ENCODE measurements around the gene SNAI3.

SNAI3 gene

DNA sequence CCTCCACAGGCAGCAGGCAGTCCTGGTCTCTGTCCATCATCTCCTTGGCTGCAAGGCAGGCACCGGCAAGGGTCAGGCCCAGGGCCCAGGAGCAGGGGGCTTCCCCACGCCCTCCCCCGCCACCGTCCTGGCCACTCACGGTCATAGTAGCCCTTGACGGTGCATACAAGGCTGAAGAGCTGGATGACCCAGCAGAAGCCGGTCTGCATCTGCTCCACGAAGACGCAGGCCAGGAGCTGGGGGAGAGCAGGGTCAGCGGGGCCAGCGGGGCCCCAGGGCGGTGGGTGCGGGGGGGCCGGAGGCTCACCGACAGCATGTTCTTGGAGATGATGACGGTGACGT lies 40.1 kb upstream of the SNAI3 start:
- no peak overlapping the region for H3K9ac ChIP-seq (ENCODE audit: low read length)
- no peaks in the 10 kb centered on the region for H3K27me3 ChIP-seq (ENCODE audit: insufficient read depth, low read length)
- H2BK12ac ChIP-seq (ENCODE audit: low read length): no peak overlapping the region
- H4K91ac ChIP-seq (ENCODE audit: low read depth, low read length): no peak overlapping the region
- H3K79me1 ChIP-seq (ENCODE audit: low read length): no peaks in the 10 kb centered on the region
- H3K18ac ChIP-seq (ENCODE audit: low read length): no peak overlapping the region
- H3K9me3 ChIP-seq (ENCODE audit: insufficient read depth, low read depth, low read length): peaks cover 3% of the 10 kb centered on the region
- H3K4me2 ChIP-seq (ENCODE audit: low read length): no peak overlapping the region
- H3K4me1 ChIP-seq (ENCODE audit: control insufficient read depth in 1 of 2, insufficient read depth in 2 of 2, low read length in 2 of 2): peaks cover 0 to 4% of the 10 kb centered on the region in 2 experiments
- WGBS (ENCODE audit: extremely low coverage, insufficient coverage, insufficient read length): no CpG with 5 or more reads among the region's 17 CpGs
- H2BK5ac ChIP-seq (ENCODE audit: low read depth, low read length, poor library complexity): no peak overlapping the region
- H2AFZ ChIP-seq (ENCODE audit: insufficient read depth, low read length, poor library complexity): no peak overlapping the region
- peaks cover 76 to 78% of the 10 kb centered on the region in 2 experiments for H3K36me3 ChIP-seq (ENCODE audit: control insufficient read depth in 1 of 2, insufficient read depth in 2 of 2, low read length in 2 of 2)
- H3K23ac ChIP-seq (ENCODE audit: low read length): no peak overlapping the region
- H3K27ac ChIP-seq (ENCODE audit: low read depth, low read length): no peak overlapping the region
- H2AK5ac ChIP-seq (ENCODE audit: low read length): no peak overlapping the region
- H2BK120ac ChIP-seq (ENCODE audit: insufficient read depth, low read length, poor library complexity): no peak overlapping the region
- H3K79me2 ChIP-seq (ENCODE audit: control insufficient read depth, insufficient read depth, low read length, poor library complexity): no peaks in the 10 kb centered on the region
- no peak for DNase-seq
- H4K8ac ChIP-seq (ENCODE audit: low read depth, low read length): no peak overlapping the region
- no peak overlapping the region for H3K4me3 ChIP-seq (ENCODE audit: low read depth, low read length)
- H3K4ac ChIP-seq (ENCODE audit: low read depth, low read length): no peak overlapping the region
- H3K14ac ChIP-seq (ENCODE audit: low read length): no peak overlapping the region
- no peak overlapping the region for H4K12ac ChIP-seq (ENCODE audit: low read depth, low read length)

DNA sequence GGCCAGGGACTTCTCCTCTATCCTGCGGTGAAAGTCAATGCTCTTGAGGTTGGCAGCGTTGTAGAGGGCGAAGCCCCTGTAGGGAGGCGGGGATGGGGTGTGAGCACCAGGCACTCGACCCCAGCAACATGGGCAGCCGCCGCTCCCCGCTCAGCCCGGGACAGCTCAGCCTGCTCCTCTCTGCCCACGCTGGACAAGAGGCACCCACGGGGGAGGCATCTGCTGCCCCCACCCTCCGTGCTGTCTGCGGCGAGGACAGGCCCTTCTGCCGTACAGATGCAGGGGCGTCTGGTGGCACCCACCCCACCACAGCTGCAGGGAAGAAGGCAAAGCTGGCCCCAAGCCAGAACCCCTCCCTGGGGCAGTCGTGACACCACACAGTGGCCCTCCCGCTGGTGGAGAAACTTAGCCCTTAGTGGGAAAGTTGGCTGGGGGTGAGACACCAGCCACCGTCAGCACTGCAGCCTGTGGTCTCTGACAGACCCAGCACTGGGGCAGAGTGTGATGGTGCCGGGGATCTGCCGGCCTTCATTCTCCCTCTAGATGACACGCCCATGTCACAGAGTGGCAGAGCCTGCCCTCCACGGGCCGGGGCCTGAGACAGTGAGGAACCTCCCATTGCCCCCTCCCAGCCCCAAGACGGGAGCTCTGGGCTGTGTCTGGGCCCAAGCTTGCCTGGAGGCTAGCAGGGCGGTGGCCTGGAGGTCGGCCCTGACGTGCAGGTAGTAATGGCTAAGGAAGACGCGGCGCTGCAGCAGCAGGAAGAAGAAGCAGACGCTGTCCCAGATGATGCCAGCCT lies 39.5 kb upstream of the SNAI3 start:
- no peaks in the 10 kb centered on the region for H3K79me2 ChIP-seq (ENCODE audit: control insufficient read depth, insufficient read depth, low read length, poor library complexity)
- H3K4me1 ChIP-seq (ENCODE audit: control insufficient read depth in 1 of 2, insufficient read depth in 2 of 2, low read length in 2 of 2): peaks cover 0 to 4% of the 10 kb centered on the region in 2 experiments
- H3K9ac ChIP-seq (ENCODE audit: low read length): no peak overlapping the region
- H3K14ac ChIP-seq (ENCODE audit: low read length): no peak overlapping the region
- no peak overlapping the region for H2BK12ac ChIP-seq (ENCODE audit: low read length)
- no peak overlapping the region for H3K4ac ChIP-seq (ENCODE audit: low read depth, low read length)
- peaks cover 76 to 79% of the 10 kb centered on the region in 2 experiments for H3K36me3 ChIP-seq (ENCODE audit: control insufficient read depth in 1 of 2, insufficient read depth in 2 of 2, low read length in 2 of 2)
- no peak for DNase-seq
- no peak overlapping the region for H3K18ac ChIP-seq (ENCODE audit: low read length)
- H4K12ac ChIP-seq (ENCODE audit: low read depth, low read length): no peak overlapping the region
- peaks cover 4% of the 10 kb centered on the region for H3K9me3 ChIP-seq (ENCODE audit: insufficient read depth, low read depth, low read length)
- no peak overlapping the region for H3K27ac ChIP-seq (ENCODE audit: low read depth, low read length)
- H2AK5ac ChIP-seq (ENCODE audit: low read length): no peak overlapping the region
- H3K27me3 ChIP-seq (ENCODE audit: insufficient read depth, low read length): no peaks in the 10 kb centered on the region
- no peak overlapping the region for H2BK120ac ChIP-seq (ENCODE audit: insufficient read depth, low read length, poor library complexity)
- no peak overlapping the region for H2BK5ac ChIP-seq (ENCODE audit: low read depth, low read length, poor library complexity)
- no peak overlapping the region for H4K91ac ChIP-seq (ENCODE audit: low read depth, low read length)
- no peak overlapping the region for H3K23ac ChIP-seq (ENCODE audit: low read length)
- H3K79me1 ChIP-seq (ENCODE audit: low read length): no peaks in the 10 kb centered on the region
- H4K8ac ChIP-seq (ENCODE audit: low read depth, low read length): no peak overlapping the region
- no peak overlapping the region for H2AFZ ChIP-seq (ENCODE audit: insufficient read depth, low read length, poor library complexity)
- no CpG with 5 or more reads among the region's 32 CpGs for WGBS (ENCODE audit: extremely low coverage, insufficient coverage, insufficient read length)
- H3K4me2 ChIP-seq (ENCODE audit: low read length): no peak overlapping the region
- H3K4me3 ChIP-seq (ENCODE audit: low read depth, low read length): no peak overlapping the region

DNA sequence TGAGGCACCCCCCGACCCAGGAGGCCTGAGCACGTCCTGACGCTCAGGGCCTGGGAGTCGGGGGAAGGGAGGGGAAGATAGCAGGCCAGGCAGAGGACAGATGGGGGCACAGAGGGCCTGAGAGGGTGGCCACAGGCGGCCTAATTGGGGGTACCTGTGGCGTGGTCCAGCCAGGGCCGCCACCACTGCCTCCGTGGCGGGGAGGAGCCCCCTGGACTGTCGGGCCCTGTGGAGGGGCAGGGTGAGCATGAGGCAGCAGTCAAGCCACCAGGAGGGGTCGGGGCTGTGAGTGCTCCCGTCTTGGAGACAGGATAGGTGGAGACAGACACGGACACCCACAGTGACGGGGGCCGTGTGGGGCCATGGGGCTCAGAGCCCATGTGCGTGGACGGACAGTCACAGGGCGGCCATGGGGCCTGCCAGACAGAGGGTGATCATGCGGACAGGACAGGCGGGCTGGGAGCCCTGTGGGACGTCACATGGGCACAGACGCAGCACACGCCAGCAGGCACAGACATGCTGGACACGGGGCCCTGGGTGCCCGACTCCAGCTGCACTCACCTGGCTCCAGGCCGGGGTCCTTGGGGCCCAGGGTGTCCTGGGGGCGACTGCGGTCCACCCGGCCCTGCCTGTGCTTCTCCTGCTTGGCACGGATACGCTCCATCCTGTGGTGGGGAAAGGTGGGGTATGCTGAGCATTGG lies 38.7 kb upstream of the SNAI3 start:
- H2BK12ac ChIP-seq (ENCODE audit: low read length): no peak overlapping the region
- peaks cover 4% of the 10 kb centered on the region for H3K9me3 ChIP-seq (ENCODE audit: insufficient read depth, low read depth, low read length)
- H3K14ac ChIP-seq (ENCODE audit: low read length): no peak overlapping the region
- WGBS (ENCODE audit: extremely low coverage, insufficient coverage, insufficient read length): no CpG with 5 or more reads among the region's 31 CpGs
- no peak overlapping the region for H3K4ac ChIP-seq (ENCODE audit: low read depth, low read length)
- H3K18ac ChIP-seq (ENCODE audit: low read length): no peak overlapping the region
- no peak overlapping the region for H3K23ac ChIP-seq (ENCODE audit: low read length)
- DNase-seq: no peak
- no peak overlapping the region for H3K27ac ChIP-seq (ENCODE audit: low read depth, low read length)
- no peak overlapping the region for H2BK120ac ChIP-seq (ENCODE audit: insufficient read depth, low read length, poor library complexity)
- H4K91ac ChIP-seq (ENCODE audit: low read depth, low read length): no peak overlapping the region
- H3K9ac ChIP-seq (ENCODE audit: low read length): no peak overlapping the region
- H2AFZ ChIP-seq (ENCODE audit: insufficient read depth, low read length, poor library complexity): no peak overlapping the region
- no peaks in the 10 kb centered on the region for H3K79me1 ChIP-seq (ENCODE audit: low read length)
- no peak overlapping the region for H4K8ac ChIP-seq (ENCODE audit: low read depth, low read length)
- peaks cover 0 to 4% of the 10 kb centered on the region in 2 experiments for H3K4me1 ChIP-seq (ENCODE audit: control insufficient read depth in 1 of 2, insufficient read depth in 2 of 2, low read length in 2 of 2)
- H2BK5ac ChIP-seq (ENCODE audit: low read depth, low read length, poor library complexity): no peak overlapping the region
- peak overlapping the region; percentile 10 for H3K4me3 ChIP-seq (ENCODE audit: low read depth, low read length)
- no peak overlapping the region for H3K4me2 ChIP-seq (ENCODE audit: low read length)
- H3K27me3 ChIP-seq (ENCODE audit: insufficient read depth, low read length): no peaks in the 10 kb centered on the region
- no peak overlapping the region for H2AK5ac ChIP-seq (ENCODE audit: low read length)
- H3K36me3 ChIP-seq (ENCODE audit: control insufficient read depth in 1 of 2, insufficient read depth in 2 of 2, low read length in 2 of 2): peaks cover 78 to 80% of the 10 kb centered on the region in 2 experiments
- H3K79me2 ChIP-seq (ENCODE audit: control insufficient read depth, insufficient read depth, low read length, poor library complexity): no peaks in the 10 kb centered on the region
- no peak overlapping the region for H4K12ac ChIP-seq (ENCODE audit: low read depth, low read length)

DNA sequence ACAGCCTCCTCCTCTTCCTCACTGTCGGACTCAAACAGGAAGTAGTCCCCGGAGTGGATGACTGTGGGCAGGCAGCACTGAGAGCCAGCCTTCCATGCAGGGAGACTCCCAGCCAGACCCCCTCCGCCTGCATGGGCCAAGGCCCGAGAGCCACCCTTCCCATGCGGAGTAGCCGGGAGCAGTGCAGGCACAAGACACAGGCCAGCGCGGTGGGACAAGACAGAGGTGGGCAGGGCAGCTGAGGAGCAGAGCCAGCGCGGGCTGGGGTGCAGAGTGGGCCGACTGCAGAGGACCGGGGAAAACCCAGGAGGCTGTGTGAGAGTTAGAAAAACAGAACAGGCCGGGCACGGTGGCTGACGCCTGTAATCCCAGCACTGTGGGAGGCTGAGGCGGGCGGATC lies 37.6 kb upstream of the SNAI3 start:
- no peak overlapping the region for H2BK5ac ChIP-seq (ENCODE audit: low read depth, low read length, poor library complexity)
- no peak overlapping the region for H4K8ac ChIP-seq (ENCODE audit: low read depth, low read length)
- H3K79me2 ChIP-seq (ENCODE audit: control insufficient read depth, insufficient read depth, low read length, poor library complexity): no peaks in the 10 kb centered on the region
- no peak overlapping the region for H2AFZ ChIP-seq (ENCODE audit: insufficient read depth, low read length, poor library complexity)
- no peak overlapping the region for H3K23ac ChIP-seq (ENCODE audit: low read length)
- no peak overlapping the region for H3K4me3 ChIP-seq (ENCODE audit: low read depth, low read length)
- H4K91ac ChIP-seq (ENCODE audit: low read depth, low read length): no peak overlapping the region
- no CpG with 5 or more reads among the region's 17 CpGs for WGBS (ENCODE audit: extremely low coverage, insufficient coverage, insufficient read length)
- no peaks in the 10 kb centered on the region for H3K79me1 ChIP-seq (ENCODE audit: low read length)
- H3K36me3 ChIP-seq (ENCODE audit: control insufficient read depth in 1 of 2, insufficient read depth in 2 of 2, low read length in 2 of 2): peaks cover 86 to 87% of the 10 kb centered on the region in 2 experiments
- peaks cover 4% of the 10 kb centered on the region for H3K9me3 ChIP-seq (ENCODE audit: insufficient read depth, low read depth, low read length)
- no peak overlapping the region for H2AK5ac ChIP-seq (ENCODE audit: low read length)
- no peak overlapping the region for H3K4me2 ChIP-seq (ENCODE audit: low read length)
- H2BK12ac ChIP-seq (ENCODE audit: low read length): no peak overlapping the region
- H3K4ac ChIP-seq (ENCODE audit: low read depth, low read length): no peak overlapping the region
- no peak for DNase-seq
- H3K18ac ChIP-seq (ENCODE audit: low read length): no peak overlapping the region
- no peak overlapping the region for H3K27ac ChIP-seq (ENCODE audit: low read depth, low read length)
- no peaks in the 10 kb centered on the region for H3K27me3 ChIP-seq (ENCODE audit: insufficient read depth, low read length)
- no peak overlapping the region for H2BK120ac ChIP-seq (ENCODE audit: insufficient read depth, low read length, poor library complexity)
- no peak overlapping the region for H4K12ac ChIP-seq (ENCODE audit: low read depth, low read length)
- peaks cover 0 to 4% of the 10 kb centered on the region in 2 experiments for H3K4me1 ChIP-seq (ENCODE audit: control insufficient read depth in 1 of 2, insufficient read depth in 2 of 2, low read length in 2 of 2)
- H3K9ac ChIP-seq (ENCODE audit: low read length): no peak overlapping the region
- no peak overlapping the region for H3K14ac ChIP-seq (ENCODE audit: low read length)
